K562 (cell line): ENCODE measurements around the gene GRK4.

Experiments
- FOXA3 ChIP-seq, 2 experiments: fragments of 450-650 bp in 1 of 2; sonication (generic) in 1 of 2; formaldehyde crosslinking; IDR thresholded peaks in 1 of 2; conservative IDR thresholded peaks in 1 of 2; 2 replicates each; pipeline versions ENCODE4 v1.4.0 to v1.8.0; 2020 to 2022; ENCODE audit warnings: mild to moderate bottlenecking in 2 of 2, missing genetic modification reagents in 1 of 2
- GABPA ChIP-seq: fragments of 200-800 bp; sonication (Bioruptor generic); conservative IDR thresholded peaks from 2 replicates; pipeline ENCODE4 v1.6.1; 2016; ENCODE audit warnings: low read depth, missing genetic modification characterization, missing compliant biosample characterization
- TARDBP ChIP-seq: fragments of 450-650 bp; IDR thresholded peaks from 2 replicates; pipeline ENCODE4 v1.6.1; 2016

DNA sequence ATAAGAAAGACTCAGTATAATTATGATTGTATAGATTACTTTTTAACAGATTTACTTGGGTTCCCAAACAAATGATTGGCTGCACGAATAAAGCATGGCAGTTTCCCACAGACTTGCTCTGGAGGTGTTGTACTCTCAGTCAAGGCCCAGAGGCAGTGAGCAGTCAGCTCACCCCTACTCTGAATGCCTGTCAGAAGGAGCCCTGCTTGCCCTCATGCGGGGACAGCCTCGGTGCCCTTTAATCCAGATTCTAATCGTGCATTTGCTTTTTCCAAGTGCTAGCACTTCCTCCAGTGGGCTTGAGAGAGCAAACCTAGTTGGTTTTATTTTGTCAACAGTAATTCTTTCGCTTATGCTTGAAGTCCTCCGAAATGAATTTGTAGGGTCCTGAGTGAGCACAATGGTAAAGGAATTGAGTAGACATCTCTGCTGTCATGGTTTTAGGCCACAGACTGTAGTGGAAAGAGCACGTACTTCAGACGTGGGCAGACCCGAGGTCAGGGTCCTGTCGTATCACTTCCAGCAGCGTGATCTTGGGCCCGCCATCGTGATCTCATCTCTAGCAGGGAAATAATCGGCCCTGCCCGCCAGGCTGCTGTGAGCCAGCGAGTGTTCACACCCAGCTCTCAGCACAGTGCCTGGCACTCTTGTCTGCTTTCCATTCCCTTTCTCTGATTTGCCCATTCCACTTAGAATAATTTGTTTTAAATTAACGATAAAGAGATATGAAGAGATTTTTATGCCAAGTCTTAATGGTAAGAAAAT, 48.3 kb downstream of the GRK4 start:
- TF ChIP-seq FOXA3 (CRISPR knock-in tag; conservative IDR thresholded peaks at IDR 0.05 in 1 of 2, IDR thresholded peaks at IDR 0.05 in 1 of 2) = no peak
- no peak for TF ChIP-seq GABPA
- TF ChIP-seq TARDBP = no peak
